CD14-positive monocyte (primary cell): ENCODE data around the gene RASAL2. TPM values are rescaled to one million over a fixed set of nuclear protein-coding genes. Genes with fewer than 3 reads are reported as not detected.

ENCODE experiments used
- DNase-seq, 3 donors: peaks; one replicate each; pipeline ENCODE4 v3.0.0-alpha.2; 2011 to 2022
- H2AFZ ChIP-seq: 2 replicates; pipeline ENCODE4 v1.6.0; 2012; ENCODE audit warnings: mild to moderate bottlenecking, low read depth, low read length, inconsistent platforms; ENCODE audit not compliant: insufficient read depth, poor library complexity, severe bottlenecking
- H3K27ac ChIP-seq, 2 donors: 1 replicate in 1 of 2; 2 replicates in 1 of 2; pipeline ENCODE4 v1.5.1; 2012 to 2013; ENCODE audit warnings: low read length in 2 of 2, control low read depth in 1 of 2, inconsistent platforms in 1 of 2, low read depth in 1 of 2, mild to moderate bottlenecking in 1 of 2
- H3K27me3 ChIP-seq, 2 donors: one replicate each; pipeline versions ENCODE4 v1.6.0 to v1.6.1; 2011 to 2013; ENCODE audit warnings: low read length in 2 of 2; ENCODE audit not compliant: control insufficient read depth in 2 of 2, insufficient read depth in 2 of 2
- H3K36me3 ChIP-seq, 2 donors: replicated peaks in 1 of 2; 1 replicate in 1 of 2; 2 replicates in 1 of 2; pipeline versions ENCODE4 v1.5.1 to v1.6.1; 2012 to 2013; ENCODE audit warnings: low read length in 2 of 2, control low read depth in 1 of 2, inconsistent platforms in 1 of 2, mild to moderate bottlenecking in 1 of 2; ENCODE audit not compliant: insufficient read depth in 2 of 2, control insufficient read depth in 1 of 2
- H3K4me1 ChIP-seq, 2 donors: 1 replicate in 1 of 2; 2 replicates in 1 of 2; pipeline versions ENCODE4 v1.5.1 to v1.6.1; 2012 to 2013; ENCODE audit warnings: low read length in 2 of 2, control low read depth in 1 of 2, inconsistent platforms in 1 of 2, mild to moderate bottlenecking in 1 of 2, moderate library complexity in 1 of 2; ENCODE audit not compliant: insufficient read depth in 2 of 2, control insufficient read depth in 1 of 2
- H3K4me2 ChIP-seq: replicated peaks from 2 replicates; pipeline ENCODE3; 2012; ENCODE audit warnings: low read length, moderate library complexity, mild to moderate bottlenecking; ENCODE audit not compliant: poor library complexity, severe bottlenecking; ENCODE audit errors: extremely low read depth
- H3K4me3 ChIP-seq, 3 experiments: fragments of 200-600 bp in 1 of 3; sonication (generic) in 1 of 3; replicated peaks in 1 of 3; 1 replicate in 2 of 3; 2 replicates in 1 of 3; pipeline ENCODE4 v1.5.1; 2011 to 2013; ENCODE audit warnings: low read length in 3 of 3, mild to moderate bottlenecking in 3 of 3, control low read depth in 2 of 3, low read depth in 2 of 3, inconsistent platforms in 1 of 3, moderate library complexity in 1 of 3
- H3K79me2 ChIP-seq: 2 replicates; pipeline ENCODE4 v1.6.0; 2012; ENCODE audit warnings: mild to moderate bottlenecking, control low read depth, inconsistent platforms, low read length, moderate library complexity; ENCODE audit not compliant: insufficient read depth
- H3K9ac ChIP-seq: 2 replicates; pipeline ENCODE4 v1.6.0; 2017; ENCODE audit warnings: low read length, mild to moderate bottlenecking; ENCODE audit not compliant: insufficient read depth, poor library complexity, severe bottlenecking
- H3K9me3 ChIP-seq, 2 donors: replicated peaks in 1 of 2; 1 replicate in 1 of 2; 2 replicates in 1 of 2; pipeline versions ENCODE4 v1.5.1 to v1.6.1; 2012 to 2013; ENCODE audit warnings: low read length in 2 of 2, control low read depth in 1 of 2; ENCODE audit not compliant: control insufficient read depth in 1 of 2, insufficient read depth in 1 of 2
- H4K20me1 ChIP-seq: 2 replicates; pipeline ENCODE4 v1.6.0; 2012; ENCODE audit warnings: mild to moderate bottlenecking, low read length, control low read depth, moderate library complexity; ENCODE audit not compliant: insufficient read depth
- H3K27ac Mint-ChIP-seq, 7 donors: one replicate each; pipeline ENCODE4 v1.8.0; 2020; ENCODE audit warnings: mild to moderate bottlenecking in 7 of 7, mixed read lengths in 7 of 7, moderate library complexity in 6 of 7, inconsistent platforms in 2 of 7
- H3K27me3 Mint-ChIP-seq, 3 donors: one replicate each; pipeline ENCODE4 v1.8.0; 2021 to 2022; ENCODE audit warnings: low read depth in 3 of 3, mild to moderate bottlenecking in 3 of 3, mixed read lengths in 3 of 3, moderate library complexity in 3 of 3, inconsistent platforms in 1 of 3
- H3K36me3 Mint-ChIP-seq, 2 donors: one replicate each; pipeline ENCODE4 v1.8.0; 2020; ENCODE audit warnings: mixed read lengths in 2 of 2, inconsistent platforms in 1 of 2, mild to moderate bottlenecking in 1 of 2
- H3K4me1 Mint-ChIP-seq: one replicate; pipeline ENCODE4 v1.8.0; 2020; ENCODE audit warnings: mild to moderate bottlenecking, mixed read lengths
- H3K4me3 Mint-ChIP-seq, 2 donors: one replicate each; pipeline ENCODE4 v1.8.0; 2020; ENCODE audit warnings: mild to moderate bottlenecking in 2 of 2, mixed read lengths in 2 of 2, moderate library complexity in 1 of 2
- H3K9me3 Mint-ChIP-seq, 7 donors: one replicate each; pipeline ENCODE4 v1.8.0; 2020 to 2022; ENCODE audit warnings: mixed read lengths in 7 of 7, mild to moderate bottlenecking in 6 of 7, moderate library complexity in 6 of 7, inconsistent platforms in 2 of 7
- CTCF ChIP-seq: fragments of 200-600 bp; IDR thresholded peaks from one replicate; pipeline ENCODE4 v1.8.0; 2022; ENCODE audit warnings: antibody characterized with exemption, mild to moderate bottlenecking
- WGBS: methylation state at CpG from one replicate; pipeline ENCODE4 v1.1.5; 2013; ENCODE audit warnings: missing lambda C conversion rate; ENCODE audit not compliant: insufficient coverage; 5-methylcytosine and 5-hydroxymethylcytosine counted together
- intact Hi-C, 2 donors: fragments of 100-400 bp; cut with micrococcal nuclease; formaldehyde crosslinking; loops; one replicate each; pipeline versions ENCODE4 v1.15.0 to v1.15.1; 2023
- polyA plus RNA-seq, 3 donors: library from polyadenylated mRNA; depleted of rRNA in 1 of 3; unstranded in 2 of 3; stranded (reverse) in 1 of 3; fragments of 300-500 nt in 2 of 3; fragments of >200 nt in 1 of 3; fragmentation: Illumina TruSeq in 2 of 3; gene quantifications; 1 replicate in 2 of 3; 2 replicates in 1 of 3; pipeline ENCODE4 v1.2.3, GENCODE V29; 2012 to 2021

RASAL2 gene
- polyA plus RNA-seq, 3 donors: 0.15 to 1.00 (median 0.63) TPM

GRCh38 chr1:178237121-178237520, 143.2 kb downstream of the RASAL2 start:
- no CpG with 5 or more reads among the region's 2 CpGs for WGBS
- Mint-ChIP-seq H3K27ac (no peak overlapping the region), H3K9me3 (peaks cover 0 to 2% (median 0%) of the 10 kb centered on the region in 7 donors), H3K27me3 (no peaks in the 10 kb centered on the region), H3K4me3 (no peak overlapping the region), H3K36me3 (no peaks in the 10 kb centered on the region), H3K4me1 (no peaks in the 10 kb centered on the region)
- Histone ChIP-seq H3K9me3 (no peaks in the 10 kb centered on the region), H2AFZ (no peak overlapping the region), H3K36me3 (no peaks in the 10 kb centered on the region), H3K27me3 (no peaks in the 10 kb centered on the region), H3K9ac (no peak overlapping the region), H3K4me3 (no peak overlapping the region), H4K20me1 (no peaks in the 10 kb centered on the region), H3K27ac (no peak overlapping the region), H3K4me2 (no peak overlapping the region), H3K79me2 (no peaks in the 10 kb centered on the region), H3K4me1 (no peaks in the 10 kb centered on the region)
- DNase-seq: no peak
- intact Hi-C loops: no loop called here
- no peak for TF ChIP-seq CTCF

GRCh38 chr1:178238722-178239510, 145.0 kb downstream of the RASAL2 start:
- H3K27ac Mint-ChIP-seq: no peak overlapping the region
- no peaks in the 10 kb centered on the region for H3K79me2 ChIP-seq
- peaks cover 0 to 2% (median 0%) of the 10 kb centered on the region in 7 donors for H3K9me3 Mint-ChIP-seq
- no CpG with 5 or more reads among the region's 1 CpG for WGBS
- H4K20me1 ChIP-seq: no peaks in the 10 kb centered on the region
- intact Hi-C loops: no loop called here
- no peak for TF ChIP-seq CTCF
- no peak overlapping the region for H3K4me3 ChIP-seq
- peaks cover 0 to 2% (median 2%) of the 10 kb centered on the region in 3 donors for H3K27me3 Mint-ChIP-seq
- no peaks in the 10 kb centered on the region for H3K4me1 Mint-ChIP-seq
- H3K36me3 ChIP-seq: no peaks in the 10 kb centered on the region
- no peak overlapping the region for H3K9ac ChIP-seq
- H3K36me3 Mint-ChIP-seq: no peaks in the 10 kb centered on the region
- no peak overlapping the region for H3K4me2 ChIP-seq
- H3K27ac ChIP-seq: no peak overlapping the region
- peak in 1 of 3 donors; percentile 24 for DNase-seq
- no peaks in the 10 kb centered on the region for H3K9me3 ChIP-seq
- H3K4me1 ChIP-seq: no peaks in the 10 kb centered on the region
- no peaks in the 10 kb centered on the region for H3K27me3 ChIP-seq
- no peak overlapping the region for H3K4me3 Mint-ChIP-seq
- H2AFZ ChIP-seq: no peak overlapping the region
